SKM-1 (cell line): ENCODE results near the gene CDKAL1.
"Not testable (repeated sequence)": the region's sequence is repeated elsewhere in the genome, so short reads cannot be mapped to it uniquely, and the experiment has no call there.

Source experiments
- DNase-seq: peaks from one replicate; lab custom pipeline; 2025; ENCODE audit not compliant: unreplicated experiment; lab: John Stamatoyannopoulos, UW

CDKAL1 gene

GRCh38 chr6:20549398-20549797 lies 15.1 kb downstream of the CDKAL1 start:
- DNase-seq, result not testable (repeated sequence)

GRCh38 chr6:20554326-20554725 lies 20.1 kb downstream of the CDKAL1 start:
- no peak for DNase-seq

- DNase-seq, result no peak
Measured at GRCh38 chr6:20554817-20555216, 20.6 kb downstream of the CDKAL1 start.

GRCh38 chr6:20559924-20560551 lies 25.8 kb downstream of the CDKAL1 start:
- DNase-seq, result no peak

- no peak for DNase-seq
Measured at GRCh38 chr6:20563377-20563776, 29.1 kb downstream of the CDKAL1 start.

GRCh38 chr6:20564269-20564668 lies 30.0 kb downstream of the CDKAL1 start:
- no peak for DNase-seq

GRCh38 chr6:20564777-20565176 lies 30.5 kb downstream of the CDKAL1 start:
- no peak for DNase-seq

- no peak for DNase-seq
Measured at GRCh38 chr6:20565342-20565741, 31.1 kb downstream of the CDKAL1 start.

- DNase-seq, result no peak
Measured at GRCh38 chr6:20566109-20566508, 31.9 kb downstream of the CDKAL1 start.

GRCh38 chr6:20569000-20569610 lies 34.8 kb downstream of the CDKAL1 start:
- no peak for DNase-seq

- DNase-seq, result no peak
Measured at GRCh38 chr6:20571261-20571660, 37.0 kb downstream of the CDKAL1 start.

GRCh38 chr6:20572288-20572687 lies 38.0 kb downstream of the CDKAL1 start:
- no peak for DNase-seq

- no peak for DNase-seq
Measured at GRCh38 chr6:20572940-20573339, 38.7 kb downstream of the CDKAL1 start.

- no peak for DNase-seq
Measured at GRCh38 chr6:20574355-20574754, 40.1 kb downstream of the CDKAL1 start.

- DNase-seq, result no peak
Measured at GRCh38 chr6:20575125-20575524, 40.9 kb downstream of the CDKAL1 start.

GRCh38 chr6:20575704-20576451 lies 41.6 kb downstream of the CDKAL1 start:
- DNase-seq, result no peak

GRCh38 chr6:20577173-20577688 lies 43.0 kb downstream of the CDKAL1 start:
- no peak for DNase-seq

GRCh38 chr6:20581070-20581469 lies 46.8 kb downstream of the CDKAL1 start:
- no peak for DNase-seq

- no peak for DNase-seq
Measured at GRCh38 chr6:20582586-20583443, 48.6 kb downstream of the CDKAL1 start.

- DNase-seq, result no peak
Measured at GRCh38 chr6:20583444-20583800, 49.2 kb downstream of the CDKAL1 start.

GRCh38 chr6:20584100-20584731 lies 50.0 kb downstream of the CDKAL1 start:
- DNase-seq, result no peak
